ENCODE results near the gene CCDC177. TPM values are rescaled to one million over a fixed set of nuclear protein-coding genes. Genes with fewer than 3 reads are reported as not detected.

The CCDC177 gene
- total RNA-seq, 1 donor from 2014 or later: not detected

DNA sequence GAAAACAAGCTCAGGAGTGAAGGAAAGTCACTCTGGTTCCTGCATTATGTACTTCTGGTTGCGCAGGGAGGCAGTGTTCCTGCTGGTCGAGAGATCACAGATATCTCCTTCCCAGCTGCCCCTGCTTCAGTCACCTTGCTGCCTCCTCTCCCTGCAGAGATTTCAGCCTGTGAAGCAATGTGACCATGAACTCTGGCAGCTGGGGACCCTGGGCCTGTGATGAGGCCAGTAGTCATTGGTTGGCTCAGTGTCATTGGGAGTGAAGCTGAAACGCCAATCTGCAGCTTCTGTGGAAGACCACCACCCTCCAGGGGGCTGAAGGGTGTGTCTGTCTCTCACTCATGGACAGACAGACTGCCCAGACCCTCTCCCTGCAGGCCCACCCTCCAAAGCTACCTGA is 45.1 kb downstream of the CCDC177 start:
- no peaks in the 10 kb centered on the region for H3K27me3 ChIP-seq (ENCODE audit: low read depth)
- ATAC-seq (no peak), DNase-seq (no peak)
- H3K4me3 ChIP-seq: no peak overlapping the region
- TF ChIP-seq, protein P1, sequence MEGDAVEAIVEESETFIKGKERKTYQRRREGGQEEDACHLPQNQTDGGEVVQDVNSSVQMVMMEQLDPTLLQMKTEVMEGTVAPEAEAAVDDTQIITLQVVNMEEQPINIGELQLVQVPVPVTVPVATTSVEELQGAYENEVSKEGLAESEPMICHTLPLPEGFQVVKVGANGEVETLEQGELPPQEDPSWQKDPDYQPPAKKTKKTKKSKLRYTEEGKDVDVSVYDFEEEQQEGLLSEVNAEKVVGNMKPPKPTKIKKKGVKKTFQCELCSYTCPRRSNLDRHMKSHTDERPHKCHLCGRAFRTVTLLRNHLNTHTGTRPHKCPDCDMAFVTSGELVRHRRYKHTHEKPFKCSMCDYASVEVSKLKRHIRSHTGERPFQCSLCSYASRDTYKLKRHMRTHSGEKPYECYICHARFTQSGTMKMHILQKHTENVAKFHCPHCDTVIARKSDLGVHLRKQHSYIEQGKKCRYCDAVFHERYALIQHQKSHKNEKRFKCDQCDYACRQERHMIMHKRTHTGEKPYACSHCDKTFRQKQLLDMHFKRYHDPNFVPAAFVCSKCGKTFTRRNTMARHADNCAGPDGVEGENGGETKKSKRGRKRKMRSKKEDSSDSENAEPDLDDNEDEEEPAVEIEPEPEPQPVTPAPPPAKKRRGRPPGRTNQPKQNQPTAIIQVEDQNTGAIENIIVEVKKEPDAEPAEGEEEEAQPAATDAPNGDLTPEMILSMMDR (IDR thresholded peaks at IDR 0.05): no peak
- no peaks in the 10 kb centered on the region for H3K4me1 ChIP-seq
- H3K27ac ChIP-seq: no peak overlapping the region
- intact Hi-C loops (cut with DNase I): no loop called here
- H3K36me3 ChIP-seq: no peaks in the 10 kb centered on the region
- H3K9me3 ChIP-seq: no peaks in the 10 kb centered on the region

DNA sequence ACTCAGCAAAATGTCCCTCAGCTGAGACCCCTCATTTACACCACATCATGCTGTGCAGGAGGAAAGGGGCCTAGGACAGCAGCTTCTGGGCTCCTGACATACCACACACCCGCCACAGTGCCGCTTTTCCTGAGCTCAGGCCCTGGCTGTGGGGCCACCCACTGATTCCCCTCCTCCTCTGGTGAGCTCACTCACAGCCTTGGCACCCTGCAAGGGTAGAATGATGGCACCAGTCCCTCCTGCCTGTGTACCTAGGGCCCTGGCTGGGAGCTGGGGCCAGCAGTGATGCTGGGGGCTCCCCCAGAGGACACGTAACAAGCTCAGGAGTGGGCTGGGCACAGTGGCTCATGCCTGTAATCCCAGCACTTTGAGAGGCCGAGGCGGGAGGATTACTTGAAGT is 45.7 kb downstream of the CCDC177 start:
- Histone ChIP-seq H3K27me3 (ENCODE audit: low read depth) (no peaks in the 10 kb centered on the region), H3K4me1 (no peaks in the 10 kb centered on the region), H3K9me3 (no peaks in the 10 kb centered on the region), H3K4me3 (no peak overlapping the region), H3K36me3 (no peaks in the 10 kb centered on the region), H3K27ac (no peak overlapping the region)
- DNase-seq: no peak
- no peak for ATAC-seq
- TF ChIP-seq, protein P1 (IDR thresholded peaks at IDR 0.05): no peak
- intact Hi-C loops (cut with DNase I): no loop called here

DNA sequence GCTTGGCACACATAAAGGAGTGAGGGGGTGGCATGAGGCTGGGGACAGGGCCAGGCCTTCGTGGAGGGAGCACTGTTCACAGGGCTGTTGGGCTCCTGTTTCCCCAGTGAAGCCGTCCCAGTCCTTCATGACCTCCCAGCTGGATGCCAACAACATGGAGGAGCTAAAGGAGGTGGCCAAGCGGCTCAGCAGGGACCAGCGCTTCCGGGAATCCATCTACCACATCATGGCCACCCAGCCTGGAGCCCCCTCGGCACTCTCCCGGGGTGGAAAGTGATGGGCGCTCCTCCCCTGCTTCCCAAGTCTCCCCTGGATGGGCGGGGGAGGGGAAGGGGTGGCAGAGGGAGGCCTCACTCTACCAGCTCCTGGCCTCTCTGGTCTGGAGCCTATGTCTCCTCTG is 46.5 kb downstream of the CCDC177 start:
- Histone ChIP-seq H3K4me3 (no peak overlapping the region), H3K36me3 (no peaks in the 10 kb centered on the region), H3K4me1 (no peaks in the 10 kb centered on the region), H3K9me3 (no peaks in the 10 kb centered on the region), H3K27me3 (ENCODE audit: low read depth) (no peaks in the 10 kb centered on the region), H3K27ac (no peak overlapping the region)
- TF ChIP-seq, protein P1 (IDR thresholded peaks at IDR 0.05): no peak
- DNase-seq: no peak
- peak in 1 of 2 donors; percentile 5 for ATAC-seq
- intact Hi-C loops (cut with DNase I): no loop called here

DNA sequence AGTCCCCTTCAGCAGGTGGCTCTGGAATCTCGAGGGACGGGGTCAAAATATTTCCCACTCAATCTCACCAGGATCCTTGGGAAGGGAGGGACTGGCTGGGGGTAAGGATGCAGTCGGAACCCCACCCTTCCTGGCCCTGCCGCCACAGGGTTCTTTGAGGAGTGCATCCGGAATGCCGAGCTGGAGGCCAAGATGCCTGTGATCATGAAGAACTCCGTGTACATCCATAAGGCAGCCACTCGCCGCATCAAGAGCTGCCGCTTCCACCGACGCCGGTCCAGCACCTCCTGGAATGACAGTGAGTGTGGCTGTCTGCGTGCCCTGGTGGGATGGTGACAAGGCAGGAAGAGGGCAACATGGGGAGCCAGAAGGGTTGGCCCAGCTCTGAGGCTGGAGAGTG is 47.0 kb downstream of the CCDC177 start:
- intact Hi-C loops (cut with DNase I): no loop called here
- ATAC-seq: no peak
- H3K27me3 ChIP-seq (ENCODE audit: low read depth): no peaks in the 10 kb centered on the region
- DNase-seq: no peak
- no peaks in the 10 kb centered on the region for H3K4me1 ChIP-seq
- TF ChIP-seq, protein P1 (IDR thresholded peaks at IDR 0.05): no peak
- no peak overlapping the region for H3K27ac ChIP-seq
- H3K9me3 ChIP-seq: no peaks in the 10 kb centered on the region
- no peak overlapping the region for H3K4me3 ChIP-seq
- no peaks in the 10 kb centered on the region for H3K36me3 ChIP-seq

DNA sequence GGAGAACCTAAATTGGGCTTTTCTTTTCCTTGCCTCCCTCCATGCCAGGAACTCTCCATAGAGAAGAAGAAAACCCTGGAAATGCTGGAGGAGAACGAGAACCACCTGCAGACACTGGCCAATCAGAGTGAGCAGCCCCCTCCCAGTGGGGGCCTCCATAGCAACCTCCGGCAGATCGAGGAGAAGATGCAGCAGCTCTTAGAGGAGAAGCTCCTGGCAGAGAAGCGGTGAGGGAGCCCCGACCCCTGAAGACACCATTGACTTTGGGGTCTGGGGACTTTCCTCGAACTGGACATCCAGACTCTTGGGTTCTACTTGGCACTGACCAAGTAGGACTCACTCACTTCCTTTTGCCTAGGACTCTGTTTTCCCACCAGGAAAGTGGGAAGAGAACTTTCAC is 48.8 kb downstream of the CCDC177 start:
- Histone ChIP-seq H3K27ac (no peak overlapping the region), H3K4me1 (no peaks in the 10 kb centered on the region), H3K4me3 (no peak overlapping the region), H3K36me3 (no peaks in the 10 kb centered on the region), H3K9me3 (no peaks in the 10 kb centered on the region), H3K27me3 (ENCODE audit: low read depth) (no peaks in the 10 kb centered on the region)
- DNase-seq (no peak), ATAC-seq (no peak)
- TF ChIP-seq, protein P1 (IDR thresholded peaks at IDR 0.05): no peak
- intact Hi-C loops (cut with DNase I): no loop called here

DNA sequence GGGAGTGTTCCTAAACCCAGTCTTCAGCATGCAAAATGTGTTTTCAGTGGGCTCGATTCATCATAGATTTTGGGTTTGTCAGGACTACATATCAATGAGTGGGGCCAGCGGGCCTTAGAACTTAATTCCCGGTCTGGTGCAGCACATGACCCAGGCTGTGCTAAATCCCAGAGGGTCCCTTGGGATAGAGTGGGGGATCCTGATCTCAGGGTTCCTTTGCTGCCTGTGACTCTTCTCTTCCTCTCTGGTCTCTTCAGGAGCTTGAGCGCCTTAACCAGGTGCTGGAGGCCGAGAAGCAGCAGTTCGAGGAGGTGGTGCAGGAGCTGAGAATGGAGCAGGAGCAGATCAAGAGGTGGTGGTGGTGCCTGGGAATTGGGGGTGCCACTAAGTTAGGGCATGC is 52.6 kb downstream of the CCDC177 start:
- H3K27me3 ChIP-seq (ENCODE audit: low read depth): no peaks in the 10 kb centered on the region
- no peaks in the 10 kb centered on the region for H3K36me3 ChIP-seq
- H3K4me1 ChIP-seq: no peaks in the 10 kb centered on the region
- no peak overlapping the region for H3K4me3 ChIP-seq
- intact Hi-C loops (cut with DNase I): no loop called here
- DNase-seq: no peak
- no peak for ATAC-seq
- TF ChIP-seq, protein P1 (IDR thresholded peaks at IDR 0.05): no peak
- no peaks in the 10 kb centered on the region for H3K9me3 ChIP-seq
- no peak overlapping the region for H3K27ac ChIP-seq
